ENCODE results near the gene GHR. TPM values are rescaled to one million over a fixed set of nuclear protein-coding genes. Genes with fewer than 3 reads are reported as not detected.

GHR gene
- total and polyA plus RNA-seq, 3 experiments from 2014 or later = not detected

- Mint-ChIP-seq H3K27me3 (peaks cover 0 to 4% of the 10 kb centered on the region in 2 donors), H3K4me3 (no peak overlapping the region), H3K4me1 (no peaks in the 10 kb centered on the region), H3K27ac (no peak overlapping the region), H3K9me3 (peaks cover 0 to 1% (median 0%) of the 10 kb centered on the region in 5 donors), H3K36me3 (no peaks in the 10 kb centered on the region)
- POLR2A ChIA-PET = no interaction called here
- Histone ChIP-seq H3K27ac (ENCODE audit: low read depth, low read length) (no peak overlapping the region), H3K4me1 (ENCODE audit: insufficient read depth, low read length) (no peaks in the 10 kb centered on the region), H3K27me3 (ENCODE audit: insufficient read depth, low read length, poor library complexity, severe bottlenecking) (no peaks in the 10 kb centered on the region), H3K4me3 (ENCODE audit: low read length) (no peak overlapping the region), H3K9me3 (ENCODE audit: low read length) (no peaks in the 10 kb centered on the region), H3K36me3 (ENCODE audit: insufficient read depth, low read length) (no peaks in the 10 kb centered on the region)
- no peak for DNase-seq
- CTCF ChIA-PET = no interaction called here
Measured at GRCh38 chr5:42626462-42626861, 203.2 kb downstream of the GHR start.

GRCh38 chr5:42628821-42629220 lies 205.6 kb downstream of the GHR start:
- H3K4me3 Mint-ChIP-seq = no peak overlapping the region
- H3K9me3 Mint-ChIP-seq = no peaks in the 10 kb centered on the region
- no peak for DNase-seq
- H3K9me3 ChIP-seq (ENCODE audit: low read length) = no peaks in the 10 kb centered on the region
- no peaks in the 10 kb centered on the region for H3K27me3 ChIP-seq (ENCODE audit: insufficient read depth, low read length, poor library complexity, severe bottlenecking)
- no peaks in the 10 kb centered on the region for H3K4me1 ChIP-seq (ENCODE audit: insufficient read depth, low read length)
- POLR2A ChIA-PET = no interaction called here
- no peaks in the 10 kb centered on the region for H3K4me1 Mint-ChIP-seq
- no peaks in the 10 kb centered on the region for H3K36me3 Mint-ChIP-seq
- no peak overlapping the region for H3K4me3 ChIP-seq (ENCODE audit: low read length)
- H3K36me3 ChIP-seq (ENCODE audit: insufficient read depth, low read length) = no peaks in the 10 kb centered on the region
- no peak overlapping the region for H3K27ac ChIP-seq (ENCODE audit: low read depth, low read length)
- no peak overlapping the region for H3K27ac Mint-ChIP-seq
- peaks cover 0 to 4% of the 10 kb centered on the region in 2 donors for H3K27me3 Mint-ChIP-seq
- CTCF ChIA-PET = no interaction called here

GRCh38 chr5:42629284-42629683 lies 206.0 kb downstream of the GHR start:
- Histone ChIP-seq H3K4me3 (ENCODE audit: low read length) (no peak overlapping the region), H3K27me3 (ENCODE audit: insufficient read depth, low read length, poor library complexity, severe bottlenecking) (peaks cover 4% of the 10 kb centered on the region), H3K27ac (ENCODE audit: low read depth, low read length) (no peak overlapping the region), H3K9me3 (ENCODE audit: low read length) (no peaks in the 10 kb centered on the region), H3K4me1 (ENCODE audit: insufficient read depth, low read length) (no peaks in the 10 kb centered on the region), H3K36me3 (ENCODE audit: insufficient read depth, low read length) (no peaks in the 10 kb centered on the region)
- no peak for DNase-seq
- Mint-ChIP-seq H3K9me3 (no peaks in the 10 kb centered on the region), H3K27me3 (peaks cover 0 to 2% of the 10 kb centered on the region in 2 donors), H3K36me3 (no peaks in the 10 kb centered on the region), H3K4me3 (no peak overlapping the region), H3K4me1 (no peaks in the 10 kb centered on the region), H3K27ac (no peak overlapping the region)
- POLR2A ChIA-PET = no interaction called here
- CTCF ChIA-PET = no interaction called here

GRCh38 chr5:42631241-42631640 lies 208.0 kb downstream of the GHR start:
- no peaks in the 10 kb centered on the region for H3K4me1 ChIP-seq (ENCODE audit: insufficient read depth, low read length)
- H3K27ac ChIP-seq (ENCODE audit: low read depth, low read length) = no peak overlapping the region
- ChIA-PET CTCF (no interaction called here), POLR2A (no interaction called here)
- H3K4me1 Mint-ChIP-seq = no peaks in the 10 kb centered on the region
- H3K4me3 ChIP-seq (ENCODE audit: low read length) = no peak overlapping the region
- H3K27me3 Mint-ChIP-seq = peaks cover 0 to 3% of the 10 kb centered on the region in 2 donors
- no peak overlapping the region for H3K27ac Mint-ChIP-seq
- H3K9me3 ChIP-seq (ENCODE audit: low read length) = no peaks in the 10 kb centered on the region
- H3K4me3 Mint-ChIP-seq = no peak overlapping the region
- H3K27me3 ChIP-seq (ENCODE audit: insufficient read depth, low read length, poor library complexity, severe bottlenecking) = peaks cover 4% of the 10 kb centered on the region
- no peaks in the 10 kb centered on the region for H3K36me3 ChIP-seq (ENCODE audit: insufficient read depth, low read length)
- H3K9me3 Mint-ChIP-seq = no peaks in the 10 kb centered on the region
- DNase-seq = no peak
- no peaks in the 10 kb centered on the region for H3K36me3 Mint-ChIP-seq

GRCh38 chr5:42632354-42632900 lies 209.2 kb downstream of the GHR start:
- H3K27ac Mint-ChIP-seq = no peak overlapping the region
- POLR2A ChIA-PET = no interaction called here
- CTCF ChIA-PET = no interaction called here

GRCh38 chr5:42634575-42634974 lies 211.3 kb downstream of the GHR start:
- no peaks in the 10 kb centered on the region for H3K36me3 Mint-ChIP-seq
- no peak overlapping the region for H3K4me3 ChIP-seq (ENCODE audit: low read length)
- H3K27me3 ChIP-seq (ENCODE audit: insufficient read depth, low read length, poor library complexity, severe bottlenecking) = peaks cover 4% of the 10 kb centered on the region
- H3K4me3 Mint-ChIP-seq = no peak overlapping the region
- ChIA-PET CTCF (no interaction called here), POLR2A (no interaction called here)
- no peak overlapping the region for H3K27ac Mint-ChIP-seq
- no peak for DNase-seq
- no peaks in the 10 kb centered on the region for H3K36me3 ChIP-seq (ENCODE audit: insufficient read depth, low read length)
- H3K4me1 ChIP-seq (ENCODE audit: insufficient read depth, low read length) = no peaks in the 10 kb centered on the region
- no peaks in the 10 kb centered on the region for H3K9me3 ChIP-seq (ENCODE audit: low read length)
- no peaks in the 10 kb centered on the region for H3K9me3 Mint-ChIP-seq
- H3K27me3 Mint-ChIP-seq = peaks cover 3 to 16% of the 10 kb centered on the region in 2 donors
- no peaks in the 10 kb centered on the region for H3K4me1 Mint-ChIP-seq
- H3K27ac ChIP-seq (ENCODE audit: low read depth, low read length) = no peak overlapping the region

More at GRCh38 chr5:42632354-42632900, 209.2 kb downstream of the GHR start:
- Mint-ChIP-seq H3K4me3 (no peak overlapping the region), H3K36me3 (no peaks in the 10 kb centered on the region), H3K27me3 (peaks cover 2 to 5% of the 10 kb centered on the region in 2 donors), H3K4me1 (no peaks in the 10 kb centered on the region), H3K9me3 (no peaks in the 10 kb centered on the region)
- Histone ChIP-seq H3K36me3 (ENCODE audit: insufficient read depth, low read length) (no peaks in the 10 kb centered on the region), H3K9me3 (ENCODE audit: low read length) (no peaks in the 10 kb centered on the region), H3K27ac (ENCODE audit: low read depth, low read length) (no peak overlapping the region), H3K27me3 (ENCODE audit: insufficient read depth, low read length, poor library complexity, severe bottlenecking) (peaks cover 4% of the 10 kb centered on the region), H3K4me1 (ENCODE audit: insufficient read depth, low read length) (no peaks in the 10 kb centered on the region), H3K4me3 (ENCODE audit: low read length) (no peak overlapping the region)
- DNase-seq = no peak

- CTCF ChIA-PET = no interaction called here
- peaks cover 3 to 29% of the 10 kb centered on the region in 2 donors for H3K27me3 Mint-ChIP-seq
Measured at GRCh38 chr5:42636425-42636824, 213.2 kb downstream of the GHR start.

GRCh38 chr5:42636946-42637345 lies 213.7 kb downstream of the GHR start:
- no peak for DNase-seq
- no peak overlapping the region for H3K27ac Mint-ChIP-seq
- no peaks in the 10 kb centered on the region for H3K9me3 ChIP-seq (ENCODE audit: low read length)
- no peaks in the 10 kb centered on the region for H3K36me3 Mint-ChIP-seq
- H3K4me3 ChIP-seq (ENCODE audit: low read length) = no peak overlapping the region
- ChIA-PET POLR2A (no interaction called here), CTCF (no interaction called here)
- no peaks in the 10 kb centered on the region for H3K9me3 Mint-ChIP-seq
- H3K4me1 Mint-ChIP-seq = no peaks in the 10 kb centered on the region
- no peak overlapping the region for H3K4me3 Mint-ChIP-seq
- H3K27me3 Mint-ChIP-seq = peaks cover 3 to 29% of the 10 kb centered on the region in 2 donors
- H3K27ac ChIP-seq (ENCODE audit: low read depth, low read length) = no peak overlapping the region
- H3K27me3 ChIP-seq (ENCODE audit: insufficient read depth, low read length, poor library complexity, severe bottlenecking) = peaks cover 4% of the 10 kb centered on the region
- H3K36me3 ChIP-seq (ENCODE audit: insufficient read depth, low read length) = no peaks in the 10 kb centered on the region
- no peaks in the 10 kb centered on the region for H3K4me1 ChIP-seq (ENCODE audit: insufficient read depth, low read length)

More at GRCh38 chr5:42636425-42636824, 213.2 kb downstream of the GHR start:
- no peaks in the 10 kb centered on the region for H3K4me1 Mint-ChIP-seq
- H3K27me3 ChIP-seq (ENCODE audit: insufficient read depth, low read length, poor library complexity, severe bottlenecking) = peaks cover 4% of the 10 kb centered on the region
- H3K27ac Mint-ChIP-seq = no peak overlapping the region
- no peak for DNase-seq
- H3K4me1 ChIP-seq (ENCODE audit: insufficient read depth, low read length) = no peaks in the 10 kb centered on the region
- H3K4me3 Mint-ChIP-seq = no peak overlapping the region
- H3K4me3 ChIP-seq (ENCODE audit: low read length) = no peak overlapping the region
- H3K36me3 Mint-ChIP-seq = no peaks in the 10 kb centered on the region
- no peak overlapping the region for H3K27ac ChIP-seq (ENCODE audit: low read depth, low read length)
- H3K9me3 Mint-ChIP-seq = no peaks in the 10 kb centered on the region
- POLR2A ChIA-PET = no interaction called here
- no peaks in the 10 kb centered on the region for H3K9me3 ChIP-seq (ENCODE audit: low read length)
- no peaks in the 10 kb centered on the region for H3K36me3 ChIP-seq (ENCODE audit: insufficient read depth, low read length)

GRCh38 chr5:42638972-42639371 lies 215.7 kb downstream of the GHR start:
- Histone ChIP-seq H3K9me3 (ENCODE audit: low read length) (no peaks in the 10 kb centered on the region), H3K4me3 (ENCODE audit: low read length) (no peak overlapping the region), H3K27me3 (ENCODE audit: insufficient read depth, low read length, poor library complexity, severe bottlenecking) (peaks cover 3% of the 10 kb centered on the region), H3K27ac (ENCODE audit: low read depth, low read length) (no peak overlapping the region), H3K36me3 (ENCODE audit: insufficient read depth, low read length) (no peaks in the 10 kb centered on the region), H3K4me1 (ENCODE audit: insufficient read depth, low read length) (no peaks in the 10 kb centered on the region)
- CTCF ChIA-PET = no interaction called here
- POLR2A ChIA-PET = no interaction called here
- DNase-seq = no peak
- H3K36me3 Mint-ChIP-seq = no peaks in the 10 kb centered on the region
- H3K9me3 Mint-ChIP-seq = no peaks in the 10 kb centered on the region
- H3K4me3 Mint-ChIP-seq = no peak overlapping the region
- H3K27ac Mint-ChIP-seq = no peak overlapping the region
- no peaks in the 10 kb centered on the region for H3K4me1 Mint-ChIP-seq
- H3K27me3 Mint-ChIP-seq = peaks cover 3 to 42% of the 10 kb centered on the region in 2 donors
